CD4-positive, alpha-beta T cell treated with Interleukin-15 for 1 hour (primary cell): Measurements from ENCODE around the gene REM1.

Experiments used
- DNase-seq: peaks from one replicate; pipeline ENCODE4 v3.0.0-alpha.2; 2020

The REM1 gene

GRCh38 chr20:31523361-31524283 lies 48.5 kb downstream of the REM1 start:
- DNase-seq: peak; percentile 70

- no peak for DNase-seq
Measured at GRCh38 chr20:31527266-31527665, 52.2 kb downstream of the REM1 start.
